ENCODE data around the gene SDK1.
"Not testable (repeated sequence)": the region's sequence is repeated elsewhere in the genome, so short reads cannot be mapped to it uniquely, and the experiment has no call there.

The SDK1 gene

GRCh38 chr7:3909128-3909527 lies 608.1 kb downstream of the SDK1 start:
- intact Hi-C loops (cut with DNase I): no loop called here
- no peak for DNase-seq

GRCh38 chr7:3910054-3910453 lies 609.0 kb downstream of the SDK1 start:
- intact Hi-C loops (cut with DNase I): loop anchor here (5.0 kb wide), 1 partner anchor 153 kb away; no protein-coding TSS in a partner anchor
- DNase-seq: peak; percentile 31 to 87 (median 71)

GRCh38 chr7:3911685-3912084 lies 610.6 kb downstream of the SDK1 start:
- no peak for DNase-seq
- intact Hi-C loops (cut with DNase I): loop anchor here (5.0 kb wide), 1 partner anchor 154 kb away; no protein-coding TSS in a partner anchor

GRCh38 chr7:3912291-3912690 lies 611.2 kb downstream of the SDK1 start:
- no peak for DNase-seq

GRCh38 chr7:3914051-3914775 lies 613.2 kb downstream of the SDK1 start:
- DNase-seq: no peak
- intact Hi-C loops (cut with DNase I): loop anchor here (5.0 kb wide), 1 partner anchor 157 kb away; no protein-coding TSS in a partner anchor

More at GRCh38 chr7:3912291-3912690, 611.2 kb downstream of the SDK1 start:
- intact Hi-C loops (cut with DNase I): loop anchor here (5.0 kb wide), 1 partner anchor 155 kb away; no protein-coding TSS in a partner anchor

GRCh38 chr7:3915337-3915878 lies 614.4 kb downstream of the SDK1 start:
- no peak for DNase-seq
- intact Hi-C loops (cut with DNase I): no loop called here

- intact Hi-C loops (cut with DNase I): no loop called here
- DNase-seq: no peak
Observed at GRCh38 chr7:3916146-3916545, 615.1 kb downstream of the SDK1 start.

GRCh38 chr7:3917436-3917835 lies 616.4 kb downstream of the SDK1 start:
- no peak for DNase-seq
- intact Hi-C loops (cut with DNase I): no loop called here

- intact Hi-C loops (cut with DNase I): no loop called here
- no peak for DNase-seq
Observed at GRCh38 chr7:3918576-3918975, 617.5 kb downstream of the SDK1 start.

- peak in 31 of 42 donors; percentile 14 to 70 (median 40) for DNase-seq
- intact Hi-C loops (cut with DNase I): no loop called here
Observed at GRCh38 chr7:3922175-3922635, 621.2 kb downstream of the SDK1 start.

- DNase-seq: no peak
- intact Hi-C loops (cut with DNase I): no loop called here
Observed at GRCh38 chr7:3923307-3923918, 622.4 kb downstream of the SDK1 start.

GRCh38 chr7:3924277-3924676 lies 623.2 kb downstream of the SDK1 start:
- no peak for DNase-seq
- intact Hi-C loops (cut with DNase I): no loop called here

- intact Hi-C loops (cut with DNase I): no loop called here
- DNase-seq: no peak
Observed at GRCh38 chr7:3927446-3928110, 626.5 kb downstream of the SDK1 start.

- intact Hi-C loops (cut with DNase I): no loop called here
- DNase-seq: no peak
Observed at GRCh38 chr7:3928727-3929515, 627.9 kb downstream of the SDK1 start.

- intact Hi-C loops (cut with DNase I): no loop called here
- no peak for DNase-seq
Observed at GRCh38 chr7:3931843-3932242, 630.8 kb downstream of the SDK1 start.

- no peak for DNase-seq
- intact Hi-C loops (cut with DNase I): no loop called here
Observed at GRCh38 chr7:3937146-3937545, 636.1 kb downstream of the SDK1 start.

GRCh38 chr7:3937605-3938004 lies 636.6 kb downstream of the SDK1 start:
- DNase-seq: peak in 1 of 42 donors; percentile 30
- intact Hi-C loops (cut with DNase I): no loop called here

- DNase-seq; intact Hi-C loops (cut with DNase I): not testable (repeated sequence)
Observed at GRCh38 chr7:3941706-3942105, 640.7 kb downstream of the SDK1 start.

- no peak for DNase-seq
- intact Hi-C loops (cut with DNase I): no loop called here
Observed at GRCh38 chr7:3942276-3942675, 641.2 kb downstream of the SDK1 start.
